Erythroblast (primary cell): ENCODE measurements around the gene PCP4.

ENCODE experiments used
- GATA1 ChIP-seq: IDR thresholded peaks from 2 replicates; pipeline ENCODE4 v1.6.1; 2011; ENCODE audit warnings: low read depth, mild to moderate bottlenecking, control low read depth, low read length, moderate library complexity
- POLR2A ChIP-seq: IDR thresholded peaks from 2 replicates; pipeline ENCODE4 v1.6.1; 2011; ENCODE audit warnings: mild to moderate bottlenecking, low read length

DNA sequence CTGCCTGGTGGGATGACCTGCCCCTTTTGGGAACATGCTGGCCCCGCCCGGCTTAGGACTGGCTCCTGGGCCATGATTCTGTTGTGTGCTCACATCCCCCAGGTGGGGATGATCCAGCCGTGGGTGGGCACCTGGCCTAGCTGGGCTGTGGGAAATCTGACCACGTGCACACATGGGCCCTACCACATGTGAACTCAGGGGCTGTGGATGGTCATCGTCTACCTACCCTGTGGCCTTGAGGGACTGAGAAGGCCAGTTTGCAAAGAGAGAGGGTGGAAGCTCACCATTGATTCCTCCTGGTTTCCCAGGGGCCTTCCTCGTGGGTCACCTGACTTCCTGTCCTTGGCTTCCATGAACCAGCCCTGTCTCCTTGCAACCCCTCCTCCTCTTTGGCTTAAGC is 19.4 kb upstream of the PCP4 start:
- TF ChIP-seq POLR2A (no peak), GATA1 (no peak)
